HS-5 (cell line): ENCODE results near the gene UBE2V1.
"Not testable (repeated sequence)": the region's sequence is repeated elsewhere in the genome, so short reads cannot be mapped to it uniquely, and the experiment has no call there.

Experiments used
- DNase-seq: peaks from one replicate; pipeline ENCODE4 v3.0.0-alpha.2; 2012; ENCODE audit warnings: low read depth

UBE2V1 gene

GRCh38 chr20:50095476-50096078 lies 17.4 kb downstream of the UBE2V1 start:
- DNase-seq = no peak

DNA sequence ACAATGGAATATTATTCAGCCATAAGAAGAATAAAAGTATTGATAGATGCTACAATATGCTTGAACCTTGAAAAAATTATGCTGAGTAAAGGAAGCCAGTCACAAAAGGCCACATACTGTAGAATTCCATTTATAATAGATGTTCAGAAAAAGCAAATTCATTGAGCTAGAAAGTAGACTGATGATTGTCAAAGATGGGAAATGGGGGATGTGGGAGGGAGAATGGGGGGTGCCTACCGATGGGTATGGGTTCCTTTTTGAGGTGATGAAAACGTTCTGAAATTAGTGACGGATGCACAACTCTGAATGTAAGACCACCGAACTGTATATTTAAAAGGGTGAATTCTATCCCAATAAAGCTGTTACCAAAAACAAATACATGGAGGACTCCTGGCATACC lies 18.4 kb downstream of the UBE2V1 start:
- DNase-seq = no peak

GRCh38 chr20:50093240-50093639 lies 19.7 kb downstream of the UBE2V1 start:
- no peak for DNase-seq

- no peak for DNase-seq
These were observed 20.5 kb downstream of the UBE2V1 start for GRCh38 chr20:50092436-50092835.

GRCh38 chr20:50089787-50090177 lies 23.2 kb downstream of the UBE2V1 start:
- DNase-seq = no peak

DNA sequence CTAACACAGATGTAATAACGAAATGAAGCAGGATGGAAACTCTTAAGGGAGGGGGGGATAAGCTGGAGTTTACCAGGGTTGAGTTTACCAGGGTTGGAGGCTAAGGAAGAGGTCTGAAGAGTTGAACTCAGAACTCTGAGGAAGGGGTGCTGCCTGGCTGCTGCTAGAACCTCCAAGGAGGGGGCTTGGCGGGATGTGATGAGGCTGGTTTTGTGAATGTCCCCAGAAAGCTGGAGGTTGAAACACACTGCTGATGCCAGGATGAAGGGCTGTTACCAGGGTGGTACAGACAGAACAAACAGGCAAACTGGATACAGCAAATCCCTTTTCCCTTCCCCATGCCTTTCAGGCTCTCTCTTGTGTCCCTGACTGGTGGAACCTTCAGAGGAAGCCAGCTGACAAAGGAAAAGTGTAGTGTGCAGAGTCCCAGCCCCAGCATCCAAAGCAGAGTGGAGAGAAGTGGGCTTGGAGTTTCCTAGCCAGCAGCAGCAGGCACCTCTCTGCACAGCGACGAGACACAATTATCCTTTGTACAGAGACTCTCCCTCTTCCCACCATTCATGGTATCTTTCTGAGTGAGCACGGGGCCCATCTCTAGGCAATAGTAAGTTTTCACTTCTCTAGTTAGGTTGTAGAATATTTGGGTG lies 23.7 kb downstream of the UBE2V1 start:
- no peak for DNase-seq

DNA sequence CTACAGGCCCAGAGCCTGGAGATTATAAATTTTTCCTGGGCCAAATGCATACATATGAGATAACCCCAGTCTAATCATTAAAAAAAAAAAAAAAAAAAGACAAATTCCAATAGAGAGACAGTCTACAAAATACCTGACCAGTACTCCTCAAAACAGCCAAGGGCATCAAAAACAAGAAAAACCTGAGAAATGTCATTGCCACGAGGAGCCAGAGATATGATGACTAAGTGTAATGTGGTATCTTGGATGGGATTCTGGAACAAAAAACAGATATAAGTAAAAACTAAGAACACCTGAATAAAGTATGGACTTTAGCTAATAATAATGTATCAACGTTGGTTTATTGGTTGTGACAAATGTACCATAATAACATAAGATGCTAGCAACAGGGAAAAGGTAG lies 24.9 kb downstream of the UBE2V1 start:
- no peak for DNase-seq

DNA sequence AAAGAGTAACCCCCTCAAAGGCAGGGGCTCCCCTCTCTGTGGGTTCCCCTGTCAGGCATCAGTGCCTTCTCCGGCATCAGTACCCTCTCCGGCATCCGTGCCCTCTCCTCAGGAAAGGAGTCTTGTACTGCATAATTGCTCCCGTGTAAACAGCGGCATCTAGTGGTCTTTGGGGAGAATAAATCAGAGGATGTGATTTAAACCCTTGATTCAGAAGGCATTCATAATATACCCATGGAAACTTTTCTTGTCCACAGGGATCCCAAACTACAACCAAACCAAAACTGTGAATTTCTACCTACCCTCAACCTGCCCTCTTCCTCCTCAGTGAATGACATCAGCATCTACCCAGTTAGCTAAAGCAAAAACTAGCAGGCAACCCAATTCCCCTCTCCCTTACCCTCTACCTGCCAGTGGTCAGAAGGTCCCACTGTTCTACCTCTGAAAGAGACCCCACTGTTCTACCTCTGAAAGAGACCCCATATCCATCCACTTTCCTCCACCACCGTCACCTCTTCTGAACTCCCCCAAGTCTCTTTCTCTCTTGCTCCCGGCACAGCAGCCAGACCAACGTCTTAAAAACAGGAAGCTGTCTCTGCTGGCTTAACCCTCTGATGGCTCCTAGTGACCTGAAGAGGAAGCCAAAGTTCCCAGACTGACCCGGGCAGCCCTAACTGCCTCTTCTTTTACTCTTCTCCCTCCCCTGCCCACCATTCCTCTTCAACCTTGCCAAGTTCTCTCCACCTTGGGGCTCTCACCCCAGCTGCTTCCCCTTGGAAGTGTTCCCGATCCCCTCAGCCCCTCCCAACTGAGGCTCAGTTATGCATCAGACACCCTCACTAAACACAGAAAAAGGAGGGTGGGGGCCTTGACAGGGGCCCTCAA lies 27.2 kb downstream of the UBE2V1 start:
- DNase-seq = peak; percentile 67

- DNase-seq = no peak
These were observed 27.8 kb downstream of the UBE2V1 start for GRCh38 chr20:50085146-50085480.

GRCh38 chr20:50083034-50083433 lies 29.9 kb downstream of the UBE2V1 start:
- no peak for DNase-seq

DNA sequence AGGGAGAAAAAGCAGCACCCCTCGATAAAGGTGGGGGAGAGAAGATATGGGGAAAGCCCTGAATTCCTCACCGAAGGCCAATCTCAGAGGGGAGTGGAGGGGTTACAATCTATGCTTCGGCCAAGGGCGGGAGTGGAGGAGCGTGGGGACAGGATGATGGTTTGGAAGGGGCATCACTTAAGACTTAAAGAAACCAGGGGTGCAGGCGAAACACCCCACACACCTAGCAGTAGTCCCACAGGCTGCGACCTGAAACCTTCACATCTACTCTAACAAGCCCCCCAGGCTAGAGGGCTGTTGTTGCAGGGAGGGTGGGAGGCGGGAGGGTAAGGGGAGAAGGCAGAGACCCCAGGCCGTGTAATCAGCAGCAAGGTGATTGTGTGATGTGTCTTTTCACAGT lies 30.9 kb downstream of the UBE2V1 start:
- not testable (repeated sequence) for DNase-seq

GRCh38 chr20:50077818-50078601 lies 34.9 kb downstream of the UBE2V1 start:
- DNase-seq = no peak

GRCh38 chr20:50073500-50073899 lies 39.5 kb downstream of the UBE2V1 start:
- no peak for DNase-seq

DNA sequence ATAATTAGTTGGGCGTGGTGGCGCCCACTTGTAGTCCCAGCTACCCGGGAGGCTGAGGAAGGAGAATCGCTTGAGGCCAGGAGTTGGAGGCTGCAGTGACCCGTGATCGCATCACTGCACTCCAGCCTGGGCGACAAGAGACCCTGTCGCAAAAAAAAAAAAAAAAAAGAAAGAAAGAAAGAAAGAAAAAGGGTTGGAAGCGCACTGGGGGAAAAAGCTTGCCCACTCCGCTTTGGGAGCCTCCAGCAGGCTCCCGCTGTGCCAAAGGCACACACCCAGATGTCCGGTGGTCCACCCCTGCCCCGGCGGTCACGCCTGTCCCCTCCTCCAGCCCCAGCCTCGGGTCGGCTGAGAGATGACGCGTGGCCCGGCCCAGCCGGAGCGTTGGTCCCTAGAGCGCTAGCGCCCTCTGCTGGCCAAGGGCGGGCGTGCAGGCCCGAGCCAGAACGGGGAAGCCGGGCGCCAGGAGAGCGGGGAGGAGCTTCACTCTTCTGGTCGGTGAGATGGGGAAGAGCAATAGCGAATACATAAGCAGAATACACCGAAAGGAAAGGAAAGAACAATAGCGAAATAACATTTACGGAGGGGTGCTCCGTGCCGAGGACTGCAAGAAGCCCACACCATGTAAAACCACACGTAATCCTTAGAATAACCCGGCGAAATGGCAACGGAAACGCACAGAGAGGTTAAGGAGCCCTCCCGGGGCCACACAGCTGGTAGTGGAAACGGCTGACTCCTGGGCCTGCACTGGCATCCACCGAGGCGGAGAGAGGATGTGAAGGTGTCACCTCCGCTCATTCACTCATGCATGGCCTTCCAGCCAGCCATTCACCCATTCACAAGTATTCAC lies 41.7 kb downstream of the UBE2V1 start:
- peak; percentile 95 for DNase-seq

GRCh38 chr20:50070361-50070760 lies 42.6 kb downstream of the UBE2V1 start:
- no peak for DNase-seq

DNA sequence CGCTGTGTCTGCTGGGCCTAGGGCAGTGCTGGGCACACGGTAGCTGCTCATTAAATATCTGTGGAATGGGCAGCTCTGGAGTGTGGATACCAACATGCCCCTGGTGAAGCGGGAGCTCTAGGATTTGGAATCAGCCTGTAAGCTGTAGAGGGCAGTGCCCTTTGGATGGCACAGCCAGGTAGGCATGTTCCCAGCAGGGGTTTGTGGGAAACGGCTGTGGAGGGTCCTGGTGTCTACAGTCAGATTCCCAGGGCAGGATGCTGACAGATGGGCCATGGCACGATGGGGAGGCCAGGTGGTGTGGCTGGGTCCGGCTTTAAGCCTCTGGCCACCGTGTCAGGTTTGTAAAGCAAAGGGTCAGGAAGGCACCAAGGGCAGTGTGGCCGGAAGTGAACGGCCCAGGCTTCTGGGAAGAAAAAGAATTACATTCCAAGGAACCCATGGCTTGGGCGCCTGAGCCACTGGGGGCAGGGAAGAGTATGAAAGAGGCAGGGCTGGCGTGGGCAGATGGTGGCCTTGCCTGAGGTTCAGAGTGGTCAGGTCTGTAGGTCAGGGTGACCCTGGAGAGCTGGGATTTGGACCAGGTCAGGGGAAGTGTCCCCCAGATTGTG lies 44.8 kb downstream of the UBE2V1 start:
- DNase-seq = no peak

DNA sequence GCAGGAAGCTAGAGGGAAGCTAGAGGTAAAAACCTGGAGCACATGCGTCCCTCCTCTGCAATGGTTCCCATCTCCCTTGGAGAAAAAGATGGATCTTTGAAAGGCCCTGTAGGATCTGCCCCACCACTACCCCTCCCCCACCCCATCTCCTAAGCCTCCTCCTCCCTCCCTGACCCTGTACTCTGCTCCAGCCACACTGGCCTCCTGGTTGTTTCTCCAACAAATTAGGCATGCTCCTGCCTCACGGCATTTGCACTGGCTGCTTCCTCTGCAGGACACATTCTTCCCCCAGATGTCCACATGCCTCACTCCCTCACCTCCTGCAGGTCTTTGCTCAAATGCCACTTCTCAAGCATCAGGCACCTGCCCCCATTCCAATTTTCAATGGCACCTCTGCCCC lies 45.5 kb downstream of the UBE2V1 start:
- DNase-seq = no peak

GRCh38 chr20:50067018-50067417 lies 45.9 kb downstream of the UBE2V1 start:
- no peak for DNase-seq

DNA sequence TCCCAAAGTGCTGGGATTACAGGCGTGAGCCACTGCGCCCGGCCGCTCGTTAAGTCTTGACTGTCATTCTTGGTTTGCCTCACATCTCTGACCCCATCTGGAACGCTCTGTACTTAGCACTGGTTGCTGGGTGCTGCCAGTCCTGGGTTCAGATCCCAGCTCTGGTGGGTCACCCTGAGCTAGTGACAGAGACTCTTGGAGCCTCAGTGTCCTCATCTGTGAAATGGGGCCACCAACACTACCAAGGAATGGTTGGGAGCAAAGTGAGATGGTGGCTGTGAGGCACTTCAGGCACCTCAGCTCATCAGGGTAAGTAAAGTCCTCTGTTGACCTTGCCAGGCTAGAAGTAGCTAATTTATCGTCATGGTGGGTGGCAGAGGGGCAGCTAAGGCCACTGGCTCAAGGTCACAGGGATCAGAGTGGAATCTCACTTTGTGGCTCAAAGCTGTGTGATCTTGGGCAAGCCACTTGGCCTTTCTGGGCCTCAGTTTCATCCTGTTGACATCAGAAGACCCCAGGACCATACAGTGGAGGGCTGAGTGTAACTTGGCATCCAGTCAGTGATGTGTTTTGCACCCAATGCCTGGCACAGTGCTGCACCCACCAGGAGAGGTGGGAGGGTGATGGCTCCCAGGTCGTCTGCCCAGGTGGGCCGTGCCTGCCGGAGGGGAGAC lies 46.7 kb downstream of the UBE2V1 start:
- DNase-seq = no peak

- DNase-seq = no peak
These were observed 47.7 kb downstream of the UBE2V1 start for GRCh38 chr20:50065325-50065615.

- not testable (repeated sequence) for DNase-seq
These were observed 49.2 kb downstream of the UBE2V1 start for GRCh38 chr20:50063763-50064162.
